HepG2 (cell line): ENCODE results near the gene SSR2. TPM values are rescaled to one million over a fixed set of nuclear protein-coding genes. Genes with fewer than 3 reads are reported as not detected.

Experiments used
- ATAC-seq: fragments of 200-7000 bp; cut with Tn5 transposase; 3 replicates; pipeline ENCODE4 v1.9.1; 2020; ENCODE audit warnings: mild to moderate bottlenecking, moderate library complexity
- BruUV-seq: library from RNA; stranded (reverse); fragments of 400-500 nt; replicated peaks from 2 replicates; lab custom pipeline; 2021; lab: Mats Ljungman, UMichigan
- CTCF ChIA-PET: fragments of 300-600 bp; formaldehyde crosslinking; extraction: SDS; loops from one replicate; lab custom pipeline; 2021; ENCODE audit warnings: low total read pairs, inconsistent platforms, low intra/inter-chr PET ratio; lab: Yijun Ruan, JAX
- POLR2A ChIA-PET: fragments of 350-600 bp; sonication (Branson Sonifier 250); formaldehyde crosslinking; loops from one replicate; lab custom pipeline; 2020; ENCODE audit warnings: antibody characterized with exemption, inconsistent platforms; lab: Yijun Ruan, JAX
- DNase-seq: peaks from one replicate; pipeline ENCODE4 v3.0.0-alpha.2; 2015; ENCODE audit warnings: low spot score
- FAIRE-seq: peaks from 3 replicates; lab custom pipeline; 2011; peaks lifted over from hg19 to GRCh38; lab: Jason Lieb, UNC
- H2AFZ ChIP-seq: one replicate; pipeline ENCODE4 v1.6.1; 2011; ENCODE audit warnings: low read length, inconsistent platforms
- H3K27ac ChIP-seq: fragments of 300-600 bp; 3 replicates; pipeline ENCODE4 v1.8.0; 2011; ENCODE audit warnings: mixed run types, mild to moderate bottlenecking, mixed read lengths, low read length, inconsistent platforms; ENCODE audit not compliant: insufficient read depth; ENCODE audit errors: extremely low read length
- H3K27me3 ChIP-seq, 2 experiments: fragments of 200-600 bp in 1 of 2; 2 replicates in 1 of 2; 3 replicates in 1 of 2; pipeline versions ENCODE4 v1.6.0 to v1.8.0; 2011; ENCODE audit warnings: low read length in 2 of 2, mild to moderate bottlenecking in 2 of 2, moderate library complexity in 2 of 2, inconsistent platforms in 1 of 2; ENCODE audit not compliant: insufficient read depth in 2 of 2, control insufficient read depth in 1 of 2
- H3K36me3 ChIP-seq, 2 experiments: fragments of 200-600 bp in 1 of 2; replicated peaks in 1 of 2; 2 replicates in 1 of 2; 3 replicates in 1 of 2; pipeline versions ENCODE4 v1.5.1 to v1.8.0; 2011; ENCODE audit warnings: low read length in 2 of 2, inconsistent platforms in 1 of 2; ENCODE audit not compliant: insufficient read depth in 2 of 2, control insufficient read depth in 1 of 2
- H3K4me1 ChIP-seq: 2 replicates; pipeline ENCODE4 v1.5.1; 2012; ENCODE audit warnings: low read length, inconsistent platforms; ENCODE audit not compliant: insufficient read depth
- H3K4me2 ChIP-seq: 2 replicates; pipeline ENCODE4 v1.6.0; 2011; ENCODE audit warnings: low read depth, low read length, inconsistent platforms
- H3K4me3 ChIP-seq, 3 experiments: fragments of 200-600 bp in 1 of 3; sonication (generic), shearing (Covaris generic) in 1 of 3; replicated peaks in 1 of 3; 2 replicates each; pipeline ENCODE4 v1.5.1; 2011 to 2016; ENCODE audit warnings: low read length in 3 of 3, inconsistent platforms in 2 of 3, low read depth in 2 of 3, mild to moderate bottlenecking in 2 of 3, control low read depth in 1 of 3, mixed read lengths in 1 of 3; ENCODE audit not compliant: insufficient read depth in 1 of 3
- H3K79me2 ChIP-seq: one replicate; pipeline ENCODE4 v1.6.1; 2011; ENCODE audit warnings: low read length, inconsistent platforms; ENCODE audit not compliant: insufficient read depth
- H3K9ac ChIP-seq: 2 replicates; pipeline ENCODE4 v1.6.0; 2011; ENCODE audit warnings: mild to moderate bottlenecking, low read depth, low read length, inconsistent platforms; ENCODE audit not compliant: insufficient read depth
- H3K9me3 ChIP-seq: 2 replicates; pipeline ENCODE4 v1.5.1; 2012; ENCODE audit warnings: mild to moderate bottlenecking, low read length
- H4K20me1 ChIP-seq: 2 replicates; pipeline ENCODE4 v1.6.0; 2011; ENCODE audit warnings: inconsistent platforms, mild to moderate bottlenecking, low read length, moderate library complexity; ENCODE audit not compliant: insufficient read depth
- ARNT ChIP-seq: fragments of 450-650 bp; IDR thresholded peaks from 2 replicates; pipeline ENCODE4 v1.6.1; 2017
- CBX1 ChIP-seq: IDR thresholded peaks from one replicate; pipeline ENCODE4 v1.6.1; 2016; ENCODE audit warnings: antibody characterized with exemption, low read depth
- EHMT2 ChIP-seq: fragments of 200-600 bp; sonication (generic); IDR thresholded peaks from 2 replicates; pipeline ENCODE4 v1.7.0; 2017; ENCODE audit warnings: antibody characterized with exemption, low read depth, low read length, borderline replicate concordance
- ETS1 ChIP-seq: sonication (generic); formaldehyde crosslinking; IDR thresholded peaks from 2 replicates; pipeline ENCODE4 v1.4.0; 2020; ENCODE audit warnings: missing genetic modification reagents
- EZH2 ChIP-seq: conservative IDR thresholded peaks from 2 replicates; pipeline ENCODE4 v1.6.1; 2012; ENCODE audit warnings: mild to moderate bottlenecking, low read depth, low read length, moderate library complexity
- KLF11 ChIP-seq: IDR thresholded peaks from 2 replicates; pipeline ENCODE4 v1.6.1; 2016; ENCODE audit warnings: missing compliant biosample characterization
- PAF1 ChIP-seq: IDR thresholded peaks from 2 replicates; pipeline ENCODE4 v1.6.1; 2016; ENCODE audit warnings: missing genetic modification reagents, missing compliant biosample characterization
- PHF20 ChIP-seq: sonication (generic); formaldehyde crosslinking; IDR thresholded peaks from 2 replicates; pipeline ENCODE4 v1.5.0; 2020; ENCODE audit warnings: mild to moderate bottlenecking, missing genetic modification reagents
- PHF8 ChIP-seq: sonication (generic); formaldehyde crosslinking; IDR thresholded peaks from 2 replicates; pipeline ENCODE4 v1.5.0; 2020; ENCODE audit warnings: missing genetic modification reagents
- TCF7 ChIP-seq: sonication (generic); IDR thresholded peaks from 2 replicates; pipeline ENCODE4 v1.6.1; 2016; ENCODE audit warnings: antibody characterized with exemption, low read depth
- TFAP4 ChIP-seq: sonication (generic); IDR thresholded peaks from 2 replicates; pipeline ENCODE4 v1.6.1; 2016; ENCODE audit warnings: low read depth, borderline replicate concordance
- ZNF350 ChIP-seq: sonication (generic); formaldehyde crosslinking; IDR thresholded peaks from 2 replicates; pipeline ENCODE4 v1.4.0; 2020; ENCODE audit warnings: mild to moderate bottlenecking, low read depth, missing genetic modification reagents, borderline replicate concordance
- ZNF850 ChIP-seq: sonication (generic); formaldehyde crosslinking; conservative IDR thresholded peaks from 2 replicates; pipeline ENCODE4 v1.9.0; 2021; ENCODE audit warnings: mild to moderate bottlenecking, missing genetic modification reagents
- ZSCAN30 ChIP-seq: sonication (generic); formaldehyde crosslinking; IDR thresholded peaks from 2 replicates; pipeline ENCODE4 v1.5.0; 2020; ENCODE audit warnings: mild to moderate bottlenecking, missing genetic modification reagents
- WGBS: methylation state at CpG from one replicate; pipeline ENCODE4 v1.1.6; 2017; ENCODE audit warnings: low lambda C conversion rate; 5-methylcytosine and 5-hydroxymethylcytosine counted together
- in situ Hi-C: cut with HindIII; loops from 2 replicates; pipeline ENCODE4 v1.10.0; 2017; ENCODE audit warnings: low pct_unique_long_range_greater_than_20kb; ENCODE audit not compliant: extremely low pct_ligation_motif_present
- intact Hi-C: fragments of 100-400 bp; cut with micrococcal nuclease; formaldehyde crosslinking; loops from one replicate; pipeline ENCODE4 v1.10.0; 2022; ENCODE audit not compliant: unreplicated experiment
- polyA plus RNA-seq, 8 experiments: library from polyadenylated mRNA; depleted of rRNA in 3 of 8; stranded (reverse) in 7 of 8; unstranded in 1 of 8; fragments of >200 nt; fragmentation: Illumina TruSeq in 4 of 8; extraction: Trizol in 4 of 8; gene quantifications; 2 replicates each; pipeline versions ENCODE4 v1.2.1 to v1.2.3, GENCODE V29; 2011 to 2016; ENCODE audit warnings: low read depth in 4 of 8, missing spikeins in 1 of 8, mixed read lengths in 1 of 8; ENCODE audit not compliant: insufficient read depth in 1 of 8
- total RNA-seq, 5 experiments: library from RNA; depleted of rRNA; stranded (reverse); fragments of >200 nt; fragmentation: Illumina TruSeq; extraction: Trizol; gene quantifications; 2 replicates each; pipeline ENCODE4 v1.2.3, GENCODE V29; 2016; ENCODE audit warnings: low read depth in 1 of 5

The SSR2 gene
- total and polyA plus RNA-seq, 2 of the 13 experiments (the other 11 are each of a cell fraction or from before 2014, with no cell fraction given), result 284 to 461 TPM

GRCh38 chr1:156051011-156051725 is 30.4 kb upstream of the SSR2 start:
- H3K4me3 ChIP-seq, result no peak overlapping the region
- peaks cover 7 to 26% of the 10 kb centered on the region in 2 experiments; a peak in 4 of 5 replicates for H3K36me3 ChIP-seq
- no peaks in the 10 kb centered on the region for H3K9me3 ChIP-seq
- no peaks in the 10 kb centered on the region; a peak in 1 of 5 replicates for H3K27me3 ChIP-seq
- ChIA-PET POLR2A (interaction anchor here (0.7 to 1.6 kb wide), 3 partner anchors 17 to 114 kb away, joined by 3 to 4 read pairs (median 3); no protein-coding TSS in a partner anchor), CTCF (no interaction called here)
- H3K4me1 ChIP-seq, result peaks cover 21% of the 10 kb centered on the region
- DNase-seq (no peak), FAIRE-seq (no peak), ATAC-seq (no peak)
- in situ Hi-C loops (no loop called here), intact Hi-C loops (no loop called here)
- BruUV-seq, result no TSS peak
- H4K20me1 ChIP-seq, result no peaks in the 10 kb centered on the region
- no peak for TF ChIP-seq KLF11 (CRISPR knock-in tag)
- TF ChIP-seq TCF7, result no peak
- no peak for TF ChIP-seq ARNT
- no peak for TF ChIP-seq ZSCAN30 (CRISPR knock-in tag)
- no peak for TF ChIP-seq TFAP4
- TF ChIP-seq PHF20 (CRISPR knock-in tag), result no peak
- no peak for TF ChIP-seq PAF1 (CRISPR knock-in tag)
- TF ChIP-seq ZNF850 (CRISPR knock-in tag), result no peak
- TF ChIP-seq PHF8 (CRISPR knock-in tag), result no peak
- no peak for TF ChIP-seq EZH2
- TF ChIP-seq CBX1, result no peak
- TF ChIP-seq EHMT2, result no peak
- no peak for TF ChIP-seq ETS1 (CRISPR knock-in tag)
- TF ChIP-seq ZNF350 (CRISPR knock-in tag), result no peak
- no peak overlapping the region for H2AFZ ChIP-seq
- no peak overlapping the region for H3K9ac ChIP-seq
- H3K27ac ChIP-seq, result no peak overlapping the region
- WGBS, result 99% methylated on average over 6 of the region's 7 CpGs
- H3K4me2 ChIP-seq, result no peak overlapping the region
- peaks cover 18% of the 10 kb centered on the region for H3K79me2 ChIP-seq
